ENCODE data around the gene ATP6V1B1.

The ATP6V1B1 gene

GRCh38 chr2:70931376-70932000 is 4.2 kb upstream of the ATP6V1B1 start:
- no peaks in the 10 kb centered on the region for H3K36me3 Mint-ChIP-seq
- peaks cover 1% of the 10 kb centered on the region for H3K27me3 Mint-ChIP-seq
- no peaks in the 10 kb centered on the region for H3K9me3 Mint-ChIP-seq
- no peak overlapping the region for H3K27ac Mint-ChIP-seq
- no peaks in the 10 kb centered on the region for H3K4me1 Mint-ChIP-seq
- H3K4me3 Mint-ChIP-seq = no peak overlapping the region

GRCh38 chr2:70932631-70933230 is 3.0 kb upstream of the ATP6V1B1 start:
- H3K27ac Mint-ChIP-seq = no peak overlapping the region
- H3K27me3 Mint-ChIP-seq = peaks cover 1% of the 10 kb centered on the region
- H3K4me1 Mint-ChIP-seq = no peaks in the 10 kb centered on the region
- H3K9me3 Mint-ChIP-seq = no peaks in the 10 kb centered on the region
- H3K4me3 Mint-ChIP-seq = no peak overlapping the region
- H3K36me3 Mint-ChIP-seq = no peaks in the 10 kb centered on the region

- Mint-ChIP-seq H3K4me1 (no peaks in the 10 kb centered on the region), H3K9me3 (no peaks in the 10 kb centered on the region), H3K36me3 (no peaks in the 10 kb centered on the region), H3K27ac (no peak overlapping the region), H3K4me3 (no peak overlapping the region), H3K27me3 (peaks cover 1% of the 10 kb centered on the region)
These were observed 719 bp upstream of the ATP6V1B1 start for GRCh38 chr2:70934981-70935380.

- peaks cover 1% of the 10 kb centered on the region for H3K27me3 Mint-ChIP-seq
- H3K9me3 Mint-ChIP-seq = no peaks in the 10 kb centered on the region
- H3K27ac Mint-ChIP-seq = no peak overlapping the region
- H3K4me1 Mint-ChIP-seq = no peaks in the 10 kb centered on the region
- no peak overlapping the region for H3K4me3 Mint-ChIP-seq
- H3K36me3 Mint-ChIP-seq = no peaks in the 10 kb centered on the region
These were observed 672 bp downstream of the ATP6V1B1 start for GRCh38 chr2:70936165-70936978.

GRCh38 chr2:70936979-70937811 is 1.5 kb downstream of the ATP6V1B1 start:
- Mint-ChIP-seq H3K27me3 (peaks cover 1% of the 10 kb centered on the region), H3K9me3 (no peaks in the 10 kb centered on the region), H3K36me3 (no peaks in the 10 kb centered on the region), H3K27ac (no peak overlapping the region), H3K4me1 (no peaks in the 10 kb centered on the region), H3K4me3 (no peak overlapping the region)

- no peaks in the 10 kb centered on the region for H3K9me3 Mint-ChIP-seq
- peaks cover 1% of the 10 kb centered on the region for H3K27me3 Mint-ChIP-seq
- H3K4me3 Mint-ChIP-seq = no peak overlapping the region
- no peaks in the 10 kb centered on the region for H3K4me1 Mint-ChIP-seq
- H3K36me3 Mint-ChIP-seq = no peaks in the 10 kb centered on the region
- no peak overlapping the region for H3K27ac Mint-ChIP-seq
These were observed 2.3 kb downstream of the ATP6V1B1 start for GRCh38 chr2:70937866-70938585.

- H3K4me3 Mint-ChIP-seq = no peak overlapping the region
- no peaks in the 10 kb centered on the region for H3K9me3 Mint-ChIP-seq
- no peaks in the 10 kb centered on the region for H3K4me1 Mint-ChIP-seq
- H3K36me3 Mint-ChIP-seq = no peaks in the 10 kb centered on the region
- peaks cover 1% of the 10 kb centered on the region for H3K27me3 Mint-ChIP-seq
- no peak overlapping the region for H3K27ac Mint-ChIP-seq
These were observed 2.9 kb downstream of the ATP6V1B1 start for GRCh38 chr2:70938586-70938950.

GRCh38 chr2:70939001-70939838 is 3.5 kb downstream of the ATP6V1B1 start:
- no peak overlapping the region for H3K4me3 Mint-ChIP-seq
- peaks cover 1% of the 10 kb centered on the region for H3K27me3 Mint-ChIP-seq
- no peaks in the 10 kb centered on the region for H3K9me3 Mint-ChIP-seq
- H3K4me1 Mint-ChIP-seq = no peaks in the 10 kb centered on the region
- no peak overlapping the region for H3K27ac Mint-ChIP-seq
- H3K36me3 Mint-ChIP-seq = no peaks in the 10 kb centered on the region

GRCh38 chr2:70939839-70940580 is 4.3 kb downstream of the ATP6V1B1 start:
- Mint-ChIP-seq H3K4me1 (no peaks in the 10 kb centered on the region), H3K36me3 (no peaks in the 10 kb centered on the region), H3K27me3 (peaks cover 1% of the 10 kb centered on the region), H3K9me3 (no peaks in the 10 kb centered on the region), H3K4me3 (no peak overlapping the region), H3K27ac (no peak overlapping the region)

- no peaks in the 10 kb centered on the region for H3K36me3 Mint-ChIP-seq
- H3K4me3 Mint-ChIP-seq = no peak overlapping the region
- no peak overlapping the region for H3K27ac Mint-ChIP-seq
- no peaks in the 10 kb centered on the region for H3K4me1 Mint-ChIP-seq
- H3K9me3 Mint-ChIP-seq = no peaks in the 10 kb centered on the region
- H3K27me3 Mint-ChIP-seq = no peaks in the 10 kb centered on the region
These were observed 5.5 kb downstream of the ATP6V1B1 start for GRCh38 chr2:70941186-70941585.

- H3K27me3 Mint-ChIP-seq = no peaks in the 10 kb centered on the region
These were observed 6.0 kb downstream of the ATP6V1B1 start for GRCh38 chr2:70941701-70942100.

GRCh38 chr2:70942396-70943204 is 6.9 kb downstream of the ATP6V1B1 start:
- Mint-ChIP-seq H3K27me3 (peaks cover 2% of the 10 kb centered on the region), H3K4me1 (peaks cover 6% of the 10 kb centered on the region), H3K27ac (no peak overlapping the region), H3K9me3 (no peaks in the 10 kb centered on the region), H3K4me3 (no peak overlapping the region), H3K36me3 (no peaks in the 10 kb centered on the region)

More at GRCh38 chr2:70941701-70942100, 6.0 kb downstream of the ATP6V1B1 start:
- Mint-ChIP-seq H3K27ac (no peak overlapping the region), H3K4me3 (no peak overlapping the region), H3K4me1 (peaks cover 1% of the 10 kb centered on the region), H3K36me3 (no peaks in the 10 kb centered on the region), H3K9me3 (no peaks in the 10 kb centered on the region)

GRCh38 chr2:70943205-70943871 is 7.6 kb downstream of the ATP6V1B1 start:
- Mint-ChIP-seq H3K36me3 (no peaks in the 10 kb centered on the region), H3K27me3 (peaks cover 2% of the 10 kb centered on the region), H3K4me1 (peaks cover 13% of the 10 kb centered on the region), H3K9me3 (no peaks in the 10 kb centered on the region), H3K27ac (no peak overlapping the region), H3K4me3 (no peak overlapping the region)
